GM21723 (cell line): ENCODE data around the gene TMIGD3.
"Not testable (repeated sequence)": the region's sequence is repeated elsewhere in the genome, so short reads cannot be mapped to it uniquely, and the experiment has no call there.

Experiments used
- ATAC-seq: cut with Tn5 transposase; IDR thresholded peaks from one replicate; pipeline ENCODE4 v1.9.1; 2021; ENCODE audit warnings: mild to moderate bottlenecking, moderate library complexity; ENCODE audit not compliant: unreplicated experiment

TMIGD3 gene

GRCh38 chr1:111503585-111504060 lies at the start of gene TMIGD3, which contains the start of gene ADORA3:
Gene TMIGD3, minus strand, starts transcription at chr1:111503633. Its CDS starts 279 bp downstream, at chr1:111503354.
Gene ADORA3, minus strand, starts transcription at chr1:111503633. Its CDS starts 279 bp downstream, at chr1:111503354.
- ATAC-seq: no peak

GRCh38 chr1:111553196-111553595 lies 49.8 kb upstream of the TMIGD3 start:
- no peak for ATAC-seq

GRCh38 chr1:111552587-111552986 lies 49.2 kb upstream of the TMIGD3 start:
- ATAC-seq: no peak

GRCh38 chr1:111551623-111552411 lies 48.4 kb upstream of the TMIGD3 start:
- no peak for ATAC-seq

- not testable (repeated sequence) for ATAC-seq
Measured at GRCh38 chr1:111547786-111548185, 44.4 kb upstream of the TMIGD3 start.

- ATAC-seq: no peak
Measured at GRCh38 chr1:111542187-111542586, 38.8 kb upstream of the TMIGD3 start.

GRCh38 chr1:111541721-111542120 lies 38.3 kb upstream of the TMIGD3 start:
- ATAC-seq: no peak

- no peak for ATAC-seq
Measured at GRCh38 chr1:111540928-111541327, 37.5 kb upstream of the TMIGD3 start.

GRCh38 chr1:111538343-111539025 lies 35.1 kb upstream of the TMIGD3 start:
- no peak for ATAC-seq

- no peak for ATAC-seq
Measured at GRCh38 chr1:111535256-111536191, 32.1 kb upstream of the TMIGD3 start.

GRCh38 chr1:111520053-111520452 lies 16.6 kb upstream of the TMIGD3 start:
- ATAC-seq: no peak

GRCh38 chr1:111517469-111518225 lies 14.2 kb upstream of the TMIGD3 start:
- no peak for ATAC-seq

- no peak for ATAC-seq
Measured at GRCh38 chr1:111516005-111516535, 12.6 kb upstream of the TMIGD3 start.

- ATAC-seq: no peak
Measured at GRCh38 chr1:111515291-111516004, 12.0 kb upstream of the TMIGD3 start.

- ATAC-seq: no peak
Measured at GRCh38 chr1:111513410-111514020, 10.1 kb upstream of the TMIGD3 start.

- ATAC-seq: no peak
Measured at GRCh38 chr1:111512931-111513330, 9.5 kb upstream of the TMIGD3 start.

GRCh38 chr1:111512132-111512889 lies 8.9 kb upstream of the TMIGD3 start:
- ATAC-seq: no peak

- ATAC-seq: no peak
Measured at GRCh38 chr1:111511370-111511769, 7.9 kb upstream of the TMIGD3 start.
